Fibroblast of skin of scalp (primary cell): ENCODE results near the gene CDH23.

Experiments used
- DNase-seq: peaks from one replicate; pipeline ENCODE4 v3.0.0-alpha.2; 2013

CDH23 gene

GRCh38 chr10:71467569-71468362 lies 71.0 kb downstream of the CDH23 start:
- no peak for DNase-seq

GRCh38 chr10:71468363-71469094 lies 71.8 kb downstream of the CDH23 start:
- no peak for DNase-seq

- DNase-seq = no peak
These were observed 74.3 kb downstream of the CDH23 start for GRCh38 chr10:71471006-71471405.

GRCh38 chr10:71471957-71472365 lies 75.2 kb downstream of the CDH23 start:
- no peak for DNase-seq

- no peak for DNase-seq
These were observed 75.7 kb downstream of the CDH23 start for GRCh38 chr10:71472466-71472865.

GRCh38 chr10:71472912-71473311 lies 76.2 kb downstream of the CDH23 start:
- DNase-seq = no peak

- no peak for DNase-seq
These were observed 77.2 kb downstream of the CDH23 start for GRCh38 chr10:71473671-71474599.

GRCh38 chr10:71474702-71475242 lies 78.1 kb downstream of the CDH23 start:
- DNase-seq = no peak

GRCh38 chr10:71475243-71475871 lies 78.6 kb downstream of the CDH23 start:
- no peak for DNase-seq

GRCh38 chr10:71476228-71477011 lies 79.7 kb downstream of the CDH23 start:
- no peak for DNase-seq

- no peak for DNase-seq
These were observed 81.5 kb downstream of the CDH23 start for GRCh38 chr10:71478173-71478572.

GRCh38 chr10:71478813-71479365 lies 82.2 kb downstream of the CDH23 start:
- DNase-seq = no peak

- DNase-seq = no peak
These were observed 83.1 kb downstream of the CDH23 start for GRCh38 chr10:71479831-71480230.

- no peak for DNase-seq
These were observed 83.9 kb downstream of the CDH23 start for GRCh38 chr10:71480662-71481061.

- no peak for DNase-seq
These were observed 85.2 kb downstream of the CDH23 start for GRCh38 chr10:71481746-71482410.

GRCh38 chr10:71482620-71483019 lies 85.9 kb downstream of the CDH23 start:
- DNase-seq = no peak

GRCh38 chr10:71483135-71483534 lies 86.4 kb downstream of the CDH23 start:
- DNase-seq = no peak

- DNase-seq = no peak
These were observed 87.4 kb downstream of the CDH23 start for GRCh38 chr10:71483885-71484751.

- DNase-seq = peak; percentile 37
These were observed 89.9 kb downstream of the CDH23 start for GRCh38 chr10:71486484-71487114.
